Colonic mucosa (tissue), 4 donors: ENCODE results near the gene GRID1. TPM values are rescaled to one million over a fixed set of nuclear protein-coding genes. Genes with fewer than 3 reads are reported as not detected.

ENCODE experiments used
- DNase-seq: peaks from one replicate; pipeline ENCODE4 v3.0.0-alpha.2; 2020
- H3K27ac ChIP-seq: fragments of 200-600 bp; one replicate; pipeline ENCODE4 v1.8.0; 2021
- H3K27me3 ChIP-seq: fragments of 200-600 bp; one replicate; pipeline ENCODE4 v1.8.0; 2021
- H3K36me3 ChIP-seq: fragments of 200-600 bp; one replicate; pipeline ENCODE4 v1.8.0; 2021
- H3K4me1 ChIP-seq: fragments of 200-600 bp; one replicate; pipeline ENCODE4 v1.8.0; 2021; ENCODE audit warnings: mild to moderate bottlenecking
- H3K4me3 ChIP-seq: fragments of 200-600 bp; one replicate; pipeline ENCODE4 v1.8.0; 2021
- H3K9ac ChIP-seq, 2 donors: one replicate each; pipeline ENCODE4 v1.7.0; 2013; ENCODE audit warnings: control low read depth in 2 of 2, low read depth in 2 of 2, low read length in 2 of 2
- H3K9me3 ChIP-seq: fragments of 200-600 bp; one replicate; pipeline ENCODE4 v1.8.0; 2021
- CTCF ChIP-seq: fragments of 200-600 bp; IDR thresholded peaks from one replicate; pipeline ENCODE4 v1.8.0; 2022; ENCODE audit warnings: antibody characterized with exemption, mild to moderate bottlenecking
- intact Hi-C: fragments of 100-400 bp; cut with DNase I; formaldehyde crosslinking; loops from one replicate; pipeline ENCODE4 v1.14.1; 2022
- total RNA-seq, 2 donors: library from RNA; stranded (reverse); fragmentation: NEBNext Ultra II Directional in 1 of 2; extraction: Animal tissue kit (Norgen Biotek cat#: 25700) in 1 of 2; gene quantifications; one replicate each; pipeline ENCODE4 v1.2.1, GENCODE V29; 2021
- donor health status: healthy.
- donor health status: DM: no; HTN: no; CAD: no.
- donor health status: DM: no; HTN: no; CAD: no.

GRID1 gene
- total RNA-seq, 2 donors from 2014 or later, result 0.30 to 0.37 TPM

- Histone ChIP-seq H3K36me3 (no peaks in the 10 kb centered on the region), H3K9ac (no peak overlapping the region), H3K27ac (no peak overlapping the region), H3K27me3 (no peaks in the 10 kb centered on the region), H3K9me3 (no peaks in the 10 kb centered on the region), H3K4me3 (no peak overlapping the region), H3K4me1 (no peaks in the 10 kb centered on the region)
- intact Hi-C loops, result no loop called here
- DNase-seq, result no peak
- TF ChIP-seq CTCF, result no peak
Measured at GRCh38 chr10:86182150-86182549, 184.4 kb downstream of the GRID1 start.

- intact Hi-C loops, result no loop called here
- Histone ChIP-seq H3K36me3 (no peaks in the 10 kb centered on the region), H3K27ac (no peak overlapping the region), H3K4me1 (no peaks in the 10 kb centered on the region), H3K9ac (no peak overlapping the region), H3K27me3 (no peaks in the 10 kb centered on the region), H3K4me3 (no peak overlapping the region), H3K9me3 (no peaks in the 10 kb centered on the region)
- no peak for TF ChIP-seq CTCF
- no peak for DNase-seq
Measured at GRCh38 chr10:86180861-86181260, 185.7 kb downstream of the GRID1 start.

GRCh38 chr10:86179961-86180360, 186.6 kb downstream of the GRID1 start:
- Histone ChIP-seq H3K4me1 (no peaks in the 10 kb centered on the region), H3K27ac (no peak overlapping the region), H3K36me3 (no peaks in the 10 kb centered on the region), H3K9me3 (no peaks in the 10 kb centered on the region), H3K4me3 (no peak overlapping the region), H3K27me3 (no peaks in the 10 kb centered on the region), H3K9ac (no peak overlapping the region)
- TF ChIP-seq CTCF, result no peak
- DNase-seq, result no peak
- intact Hi-C loops, result no loop called here

GRCh38 chr10:86179153-86179524, 187.5 kb downstream of the GRID1 start:
- Histone ChIP-seq H3K9me3 (no peaks in the 10 kb centered on the region), H3K4me1 (no peaks in the 10 kb centered on the region)

GRCh38 chr10:86178401-86179152, 188.0 kb downstream of the GRID1 start:
- Histone ChIP-seq H3K36me3 (no peaks in the 10 kb centered on the region), H3K27ac (no peak overlapping the region), H3K27me3 (no peaks in the 10 kb centered on the region), H3K4me1 (no peaks in the 10 kb centered on the region), H3K4me3 (no peak overlapping the region), H3K9me3 (no peaks in the 10 kb centered on the region), H3K9ac (no peak overlapping the region)
- peak; percentile 19 for TF ChIP-seq CTCF
- no peak for DNase-seq
- intact Hi-C loops, result no loop called here

More at GRCh38 chr10:86179153-86179524, 187.5 kb downstream of the GRID1 start:
- no peak for DNase-seq
- Histone ChIP-seq H3K27ac (no peak overlapping the region), H3K4me3 (no peak overlapping the region), H3K36me3 (no peaks in the 10 kb centered on the region), H3K27me3 (no peaks in the 10 kb centered on the region), H3K9ac (no peak overlapping the region)
- intact Hi-C loops, result no loop called here
- no peak for TF ChIP-seq CTCF
